ENCODE measurements around the gene SURF6.

GRCh38 chr9:133339641-133340040 lies 3.7 kb upstream of the SURF6 start:
- TF ChIP-seq POLR2A (IDR thresholded peaks at IDR 0.05; ENCODE audit: low read depth) (no peak), CTCF (IDR thresholded peaks at IDR 0.05) (no peak)
